Activated T-cell treated with anti-CD3 and anti-CD28 coated beads, Interleukin-2, amount 50 U/mL, for 72 hours (primary cell): ENCODE results near the gene BZW2. TPM values are rescaled to one million over a fixed set of nuclear protein-coding genes. Genes with fewer than 3 reads are reported as not detected.
"Not testable (repeated sequence)": the region's sequence is repeated elsewhere in the genome, so short reads cannot be mapped to it uniquely, and the experiment has no call there.

ENCODE experiments used
- ATAC-seq, 2 donors: fragments of 150-1000 bp; cut with Tn5 transposase; replicated peaks in 1 of 2; 2 replicates each; pipeline ENCODE4 v1.10.0; 2021; ENCODE audit warnings: moderate library complexity in 2 of 2, mild to moderate bottlenecking in 1 of 2
- DNase-seq, 2 donors: peaks; one replicate each; pipeline ENCODE4 v3.0.0; 2021 to 2022; ENCODE audit warnings: mixed read lengths in 1 of 2
- H3K27ac Mint-ChIP-seq: one replicate; pipeline ENCODE4 v1.8.0; 2022; ENCODE audit warnings: mild to moderate bottlenecking, moderate library complexity, mixed read lengths
- H3K27me3 Mint-ChIP-seq: one replicate; pipeline ENCODE4 v1.8.0; 2022; ENCODE audit warnings: low read depth, mixed read lengths
- H3K36me3 Mint-ChIP-seq, 2 donors: one replicate each; pipeline ENCODE4 v1.8.0; 2022; ENCODE audit warnings: mixed read lengths in 2 of 2, mild to moderate bottlenecking in 1 of 2; ENCODE audit not compliant: insufficient read depth in 2 of 2
- H3K4me1 Mint-ChIP-seq: one replicate; pipeline ENCODE4 v1.8.0; 2022; ENCODE audit warnings: low read depth, mixed read lengths
- H3K4me3 Mint-ChIP-seq, 2 donors: one replicate each; pipeline ENCODE4 v1.8.0; 2022; ENCODE audit warnings: mild to moderate bottlenecking in 2 of 2, mixed read lengths in 2 of 2, moderate library complexity in 2 of 2
- H3K9me3 Mint-ChIP-seq, 2 donors: one replicate each; pipeline ENCODE4 v1.8.0; 2022; ENCODE audit warnings: mixed read lengths in 2 of 2
- total RNA-seq, 2 donors: library from RNA; stranded (reverse); gene quantifications; one replicate each; pipeline ENCODE4 v1.2.3, GENCODE V29; 2022

Gene BZW2
- total RNA-seq, 2 donors from 2014 or later: 59.5 to 66.5 TPM

GRCh38 chr7:16668978-16669377 lies 23.0 kb downstream of the BZW2 start:
- Mint-ChIP-seq H3K27me3 (no peaks in the 10 kb centered on the region), H3K36me3 (peaks cover 4 to 18% of the 10 kb centered on the region in 2 donors), H3K4me3 (no peak overlapping the region), H3K27ac (peak overlapping the region; percentile 33), H3K9me3 (no peaks in the 10 kb centered on the region), H3K4me1 (peaks cover 15% of the 10 kb centered on the region)
- DNase-seq: no peak
- no peak for ATAC-seq

GRCh38 chr7:16669581-16669980 lies 23.6 kb downstream of the BZW2 start:
- H3K4me1 Mint-ChIP-seq: peaks cover 15% of the 10 kb centered on the region
- H3K27ac Mint-ChIP-seq: no peak overlapping the region
- peaks cover 4 to 20% of the 10 kb centered on the region in 2 donors for H3K36me3 Mint-ChIP-seq
- H3K4me3 Mint-ChIP-seq: no peak overlapping the region
- no peak for DNase-seq
- ATAC-seq: no peak
- H3K27me3 Mint-ChIP-seq: no peaks in the 10 kb centered on the region
- H3K9me3 Mint-ChIP-seq: no peaks in the 10 kb centered on the region

- Mint-ChIP-seq H3K36me3 (peaks cover 4 to 20% of the 10 kb centered on the region in 2 donors), H3K27ac (peak overlapping the region; percentile 4), H3K4me1 (peaks cover 15% of the 10 kb centered on the region), H3K9me3 (no peaks in the 10 kb centered on the region), H3K27me3 (no peaks in the 10 kb centered on the region), H3K4me3 (no peak overlapping the region)
- DNase-seq (no peak), ATAC-seq (no peak)
Measured at GRCh38 chr7:16670021-16670420, 24.0 kb downstream of the BZW2 start.

GRCh38 chr7:16670731-16671344 lies 24.9 kb downstream of the BZW2 start:
- DNase-seq (no peak), ATAC-seq (no peak)
- no peak overlapping the region for H3K4me3 Mint-ChIP-seq
- H3K27me3 Mint-ChIP-seq: no peaks in the 10 kb centered on the region
- H3K9me3 Mint-ChIP-seq: no peaks in the 10 kb centered on the region
- no peak overlapping the region for H3K27ac Mint-ChIP-seq
- H3K4me1 Mint-ChIP-seq: peaks cover 15% of the 10 kb centered on the region
- H3K36me3 Mint-ChIP-seq: peaks cover 4 to 20% of the 10 kb centered on the region in 2 donors

- Mint-ChIP-seq H3K27me3 (no peaks in the 10 kb centered on the region), H3K36me3 (peaks cover 6 to 22% of the 10 kb centered on the region in 2 donors), H3K4me1 (peaks cover 15% of the 10 kb centered on the region), H3K4me3 (no peak overlapping the region), H3K27ac (no peak overlapping the region), H3K9me3 (no peaks in the 10 kb centered on the region)
- DNase-seq: no peak
- no peak for ATAC-seq
Measured at GRCh38 chr7:16671811-16672210, 25.8 kb downstream of the BZW2 start.

- H3K4me3 Mint-ChIP-seq: no peak overlapping the region
- H3K36me3 Mint-ChIP-seq: peaks cover 10 to 28% of the 10 kb centered on the region in 2 donors
- no peak overlapping the region for H3K27ac Mint-ChIP-seq
- DNase-seq: no peak
- H3K9me3 Mint-ChIP-seq: no peaks in the 10 kb centered on the region
- H3K27me3 Mint-ChIP-seq: no peaks in the 10 kb centered on the region
- no peak for ATAC-seq
- peaks cover 11% of the 10 kb centered on the region for H3K4me1 Mint-ChIP-seq
Measured at GRCh38 chr7:16675277-16675676, 29.3 kb downstream of the BZW2 start.

GRCh38 chr7:16677978-16678494 lies 32.1 kb downstream of the BZW2 start:
- H3K4me3 Mint-ChIP-seq: no peak overlapping the region
- no peak overlapping the region for H3K27ac Mint-ChIP-seq
- H3K9me3 Mint-ChIP-seq: no peaks in the 10 kb centered on the region
- ATAC-seq: no peak
- H3K27me3 Mint-ChIP-seq: no peaks in the 10 kb centered on the region
- H3K4me1 Mint-ChIP-seq: no peaks in the 10 kb centered on the region
- no peak for DNase-seq
- peaks cover 6 to 39% of the 10 kb centered on the region in 2 donors for H3K36me3 Mint-ChIP-seq

- not testable (repeated sequence) for H3K4me3 Mint-ChIP-seq, H3K27ac Mint-ChIP-seq, DNase-seq, H3K9me3 Mint-ChIP-seq, ATAC-seq, H3K27me3 Mint-ChIP-seq, H3K4me1 Mint-ChIP-seq
- peaks cover 6 to 39% of the 10 kb centered on the region in 2 donors for H3K36me3 Mint-ChIP-seq
Measured at GRCh38 chr7:16678645-16679566, 32.9 kb downstream of the BZW2 start.

- DNase-seq: no peak
- Mint-ChIP-seq H3K9me3 (no peaks in the 10 kb centered on the region), H3K27me3 (no peaks in the 10 kb centered on the region), H3K36me3 (peaks cover 2 to 36% of the 10 kb centered on the region in 2 donors), H3K27ac (no peak overlapping the region), H3K4me1 (no peaks in the 10 kb centered on the region), H3K4me3 (no peak overlapping the region)
- no peak for ATAC-seq
Measured at GRCh38 chr7:16684935-16685334, 39.0 kb downstream of the BZW2 start.

- H3K4me3 Mint-ChIP-seq: no peak overlapping the region
- peaks cover 2 to 32% of the 10 kb centered on the region in 2 donors for H3K36me3 Mint-ChIP-seq
- peak overlapping the region; percentile 40 for H3K27ac Mint-ChIP-seq
- H3K9me3 Mint-ChIP-seq: no peaks in the 10 kb centered on the region
- DNase-seq (no peak), ATAC-seq (no peak)
- no peaks in the 10 kb centered on the region for H3K27me3 Mint-ChIP-seq
- no peaks in the 10 kb centered on the region for H3K4me1 Mint-ChIP-seq
Measured at GRCh38 chr7:16685535-16685934, 39.6 kb downstream of the BZW2 start.

- no peak for ATAC-seq
- Mint-ChIP-seq H3K36me3 (peaks cover 4 to 23% of the 10 kb centered on the region in 2 donors), H3K27ac (no peak overlapping the region)
Measured at GRCh38 chr7:16688249-16688648, 42.3 kb downstream of the BZW2 start.

GRCh38 chr7:16691241-16691640 lies 45.3 kb downstream of the BZW2 start:
- Mint-ChIP-seq H3K27me3 (no peaks in the 10 kb centered on the region), H3K36me3 (peaks cover 2 to 21% of the 10 kb centered on the region in 2 donors), H3K9me3 (no peaks in the 10 kb centered on the region), H3K4me3 (no peak overlapping the region), H3K27ac (no peak overlapping the region), H3K4me1 (no peaks in the 10 kb centered on the region)
- ATAC-seq (no peak), DNase-seq (no peak)

More at GRCh38 chr7:16688249-16688648, 42.3 kb downstream of the BZW2 start:
- Mint-ChIP-seq H3K4me1 (no peaks in the 10 kb centered on the region), H3K27me3 (no peaks in the 10 kb centered on the region), H3K4me3 (no peak overlapping the region), H3K9me3 (no peaks in the 10 kb centered on the region)
- no peak for DNase-seq

GRCh38 chr7:16693601-16694318 lies 47.8 kb downstream of the BZW2 start:
- DNase-seq (no peak), ATAC-seq (no peak)
- no peak overlapping the region for H3K27ac Mint-ChIP-seq
- H3K9me3 Mint-ChIP-seq: no peaks in the 10 kb centered on the region
- no peak overlapping the region for H3K4me3 Mint-ChIP-seq
- no peaks in the 10 kb centered on the region for H3K27me3 Mint-ChIP-seq
- H3K36me3 Mint-ChIP-seq: peaks cover 8 to 31% of the 10 kb centered on the region in 2 donors
- no peaks in the 10 kb centered on the region for H3K4me1 Mint-ChIP-seq
